ENCODE results near the gene LIX1L. TPM values are rescaled to one million over a fixed set of nuclear protein-coding genes. Genes with fewer than 3 reads are reported as not detected.

LIX1L gene
- total and polyA plus RNA-seq, 2 donors (not counting 3 experiments of a cell fraction or from before 2014, with no cell fraction given) = 54.9 to 56.4 TPM

DNA sequence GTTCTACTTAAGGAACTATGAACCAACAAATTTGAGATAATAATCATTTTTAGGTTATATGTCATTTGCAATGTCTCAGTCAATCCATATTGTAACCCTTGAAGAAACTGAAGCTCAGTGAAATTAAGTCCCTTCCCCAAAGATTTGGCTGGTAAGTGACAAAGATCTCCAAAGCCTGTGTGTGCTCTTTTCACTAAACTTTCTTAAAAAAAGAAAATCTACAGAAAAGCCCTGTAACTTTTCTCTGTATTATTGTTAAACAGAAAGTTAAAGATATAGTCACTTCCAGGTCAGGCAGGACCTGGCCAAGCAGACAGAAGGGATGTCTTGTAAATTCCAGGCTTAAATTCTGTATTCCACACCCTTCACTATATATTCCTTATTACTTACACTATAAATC lies 1.5 kb downstream of the LIX1L start:
- no peak overlapping the region for H2AFZ ChIP-seq (ENCODE audit: low read depth, low read length)
- H3K9me1 ChIP-seq (replicated peaks; ENCODE audit: control insufficient read depth, extremely low read depth, insufficient read depth, low read length) = no peaks in the 10 kb centered on the region
- ChIA-PET POLR2A (no interaction called here), CTCF (interaction anchor here (2.0 to 2.7 kb wide), 4 partner anchors 29 to 110 kb away, joined by 5 to 22 read pairs (median 10); partner anchors contain the start of genes NUDT17 and RBM8A)
- TSS peak; percentile 68 for BruUV-seq (replicated peaks)
- peak overlapping the region; percentile 94 for H3K4me2 ChIP-seq (ENCODE audit: insufficient read depth, low read length)
- peak overlapping the region; percentile 86 for H3K9ac ChIP-seq (replicated peaks; ENCODE audit: extremely low read depth, insufficient read depth, low read length)
- H3K36me3 ChIP-seq (ENCODE audit: control insufficient read depth in 2 of 2, extremely low read depth in 1 of 2, insufficient read depth in 2 of 2, low read length in 2 of 2) = no peaks in the 10 kb centered on the region
- H3K4me1 ChIP-seq (ENCODE audit: control insufficient read depth, extremely low read depth, insufficient read depth, low read length) = peaks cover 40% of the 10 kb centered on the region
- peak overlapping the region; percentile 96 for H3K27ac ChIP-seq (ENCODE audit: insufficient read depth, low read depth, low read length)
- TF ChIP-seq GATA2 (IDR thresholded peaks at IDR 0.05; ENCODE audit: insufficient read depth, insufficient read length, low read depth, low read length) = no peak
- TF ChIP-seq, protein P1, sequence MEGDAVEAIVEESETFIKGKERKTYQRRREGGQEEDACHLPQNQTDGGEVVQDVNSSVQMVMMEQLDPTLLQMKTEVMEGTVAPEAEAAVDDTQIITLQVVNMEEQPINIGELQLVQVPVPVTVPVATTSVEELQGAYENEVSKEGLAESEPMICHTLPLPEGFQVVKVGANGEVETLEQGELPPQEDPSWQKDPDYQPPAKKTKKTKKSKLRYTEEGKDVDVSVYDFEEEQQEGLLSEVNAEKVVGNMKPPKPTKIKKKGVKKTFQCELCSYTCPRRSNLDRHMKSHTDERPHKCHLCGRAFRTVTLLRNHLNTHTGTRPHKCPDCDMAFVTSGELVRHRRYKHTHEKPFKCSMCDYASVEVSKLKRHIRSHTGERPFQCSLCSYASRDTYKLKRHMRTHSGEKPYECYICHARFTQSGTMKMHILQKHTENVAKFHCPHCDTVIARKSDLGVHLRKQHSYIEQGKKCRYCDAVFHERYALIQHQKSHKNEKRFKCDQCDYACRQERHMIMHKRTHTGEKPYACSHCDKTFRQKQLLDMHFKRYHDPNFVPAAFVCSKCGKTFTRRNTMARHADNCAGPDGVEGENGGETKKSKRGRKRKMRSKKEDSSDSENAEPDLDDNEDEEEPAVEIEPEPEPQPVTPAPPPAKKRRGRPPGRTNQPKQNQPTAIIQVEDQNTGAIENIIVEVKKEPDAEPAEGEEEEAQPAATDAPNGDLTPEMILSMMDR (IDR thresholded peaks at IDR 0.05; ENCODE audit: extremely low read depth in 1 of 2, insufficient read depth in 1 of 2, low read depth in 1 of 2, low read length in 2 of 2) = no peak
- TF ChIP-seq MYC (IDR thresholded peaks at IDR 0.05; ENCODE audit: low read depth, low read length) = no peak
- no peak for TF ChIP-seq FOS (IDR thresholded peaks at IDR 0.05; ENCODE audit: borderline replicate concordance, insufficient read depth, low read length)
- TF ChIP-seq, protein P2, sequence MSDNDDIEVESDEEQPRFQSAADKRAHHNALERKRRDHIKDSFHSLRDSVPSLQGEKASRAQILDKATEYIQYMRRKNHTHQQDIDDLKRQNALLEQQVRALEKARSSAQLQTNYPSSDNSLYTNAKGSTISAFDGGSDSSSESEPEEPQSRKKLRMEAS (IDR thresholded peaks at IDR 0.05; ENCODE audit: insufficient read depth, insufficient read length) = no peak
- TF ChIP-seq POLR2AphosphoS5 (IDR thresholded peaks at IDR 0.05; ENCODE audit: insufficient read depth, low read depth, low read length) = no peak
- TF ChIP-seq JUN (IDR thresholded peaks at IDR 0.05; ENCODE audit: borderline replicate concordance, insufficient read depth, insufficient read length, low read depth) = no peak
- TF ChIP-seq POLR2A (IDR thresholded peaks at IDR 0.05; ENCODE audit: low read depth, low read length) = no peak
- no peak for TF ChIP-seq EZH2 (IDR thresholded peaks at IDR 0.05; ENCODE audit: borderline replicate concordance, low read depth, low read length, severe bottlenecking)
- intact Hi-C loops (cut with micrococcal nuclease) = loop anchor here (1.0 to 5.0 kb wide), 3 partner anchors 38 to 65 kb away; partner anchors contain the start of gene PEX11B
- DNase-seq (ENCODE audit: low read depth, low spot score) (peak; percentile 46), FAIRE-seq (no peak)
- peak overlapping the region; percentile 71 to 87 (median 74) for H3K4me3 ChIP-seq (replicated peaks in 1 of 3; ENCODE audit: insufficient read depth in 1 of 3, low read depth in 1 of 3, low read length in 3 of 3)
- dilution Hi-C loops (cut with MboI; ENCODE audit: extremely low pct_ligation_motif_present, low sequenced_read_pairs) = no loop called here
- H3K27me3 ChIP-seq (ENCODE audit: control insufficient read depth in 2 of 2, insufficient read depth in 2 of 2, low read length in 2 of 2) = no peaks in the 10 kb centered on the region
- no peaks in the 10 kb centered on the region for H3K9me3 ChIP-seq (replicated peaks; ENCODE audit: control insufficient read depth, insufficient read depth, low read length)
- peaks cover 57% of the 10 kb centered on the region for H3K79me2 ChIP-seq (ENCODE audit: control insufficient read depth, insufficient read depth, low read length)
- H4K20me1 ChIP-seq (replicated peaks; ENCODE audit: control insufficient read depth, extremely low read depth, insufficient read depth, low read length) = no peaks in the 10 kb centered on the region
